A549 (cell line): Measurements from ENCODE around the gene CHAMP1.

Experiments
- CTCF ChIP-seq: fragments of >200 bp; sonication (Bioruptor Twin); formaldehyde crosslinking; IDR thresholded peaks from 3 replicates; pipeline ENCODE4 v1.5.1; 2016
- TF ChIP-seq, protein P1 (sequence below): fragments of 200-600 bp; sonication (generic); IDR thresholded peaks from 2 replicates; pipeline ENCODE4 v1.6.1; 2016; ENCODE audit warnings: antibody characterized with exemption, mild to moderate bottlenecking, moderate library complexity

- TF ChIP-seq, protein P1, sequence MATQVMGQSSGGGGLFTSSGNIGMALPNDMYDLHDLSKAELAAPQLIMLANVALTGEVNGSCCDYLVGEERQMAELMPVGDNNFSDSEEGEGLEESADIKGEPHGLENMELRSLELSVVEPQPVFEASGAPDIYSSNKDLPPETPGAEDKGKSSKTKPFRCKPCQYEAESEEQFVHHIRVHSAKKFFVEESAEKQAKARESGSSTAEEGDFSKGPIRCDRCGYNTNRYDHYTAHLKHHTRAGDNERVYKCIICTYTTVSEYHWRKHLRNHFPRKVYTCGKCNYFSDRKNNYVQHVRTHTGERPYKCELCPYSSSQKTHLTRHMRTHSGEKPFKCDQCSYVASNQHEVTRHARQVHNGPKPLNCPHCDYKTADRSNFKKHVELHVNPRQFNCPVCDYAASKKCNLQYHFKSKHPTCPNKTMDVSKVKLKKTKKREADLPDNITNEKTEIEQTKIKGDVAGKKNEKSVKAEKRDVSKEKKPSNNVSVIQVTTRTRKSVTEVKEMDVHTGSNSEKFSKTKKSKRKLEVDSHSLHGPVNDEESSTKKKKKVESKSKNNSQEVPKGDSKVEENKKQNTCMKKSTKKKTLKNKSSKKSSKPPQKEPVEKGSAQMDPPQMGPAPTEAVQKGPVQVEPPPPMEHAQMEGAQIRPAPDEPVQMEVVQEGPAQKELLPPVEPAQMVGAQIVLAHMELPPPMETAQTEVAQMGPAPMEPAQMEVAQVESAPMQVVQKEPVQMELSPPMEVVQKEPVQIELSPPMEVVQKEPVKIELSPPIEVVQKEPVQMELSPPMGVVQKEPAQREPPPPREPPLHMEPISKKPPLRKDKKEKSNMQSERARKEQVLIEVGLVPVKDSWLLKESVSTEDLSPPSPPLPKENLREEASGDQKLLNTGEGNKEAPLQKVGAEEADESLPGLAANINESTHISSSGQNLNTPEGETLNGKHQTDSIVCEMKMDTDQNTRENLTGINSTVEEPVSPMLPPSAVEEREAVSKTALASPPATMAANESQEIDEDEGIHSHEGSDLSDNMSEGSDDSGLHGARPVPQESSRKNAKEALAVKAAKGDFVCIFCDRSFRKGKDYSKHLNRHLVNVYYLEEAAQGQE, result no peak
- TF ChIP-seq CTCF, result no peak
Observed at GRCh38 chr13:114303700-114304327, 10.5 kb upstream of the CHAMP1 start.
